ENCODE results near the gene STARD8.
"Not testable (repeated sequence)": the region's sequence is repeated elsewhere in the genome, so short reads cannot be mapped to it uniquely, and the experiment has no call there.

Gene STARD8

GRCh38 chrX:68719181-68719903 lies 71.9 kb downstream of the STARD8 start:
- FAIRE-seq = no peak

DNA sequence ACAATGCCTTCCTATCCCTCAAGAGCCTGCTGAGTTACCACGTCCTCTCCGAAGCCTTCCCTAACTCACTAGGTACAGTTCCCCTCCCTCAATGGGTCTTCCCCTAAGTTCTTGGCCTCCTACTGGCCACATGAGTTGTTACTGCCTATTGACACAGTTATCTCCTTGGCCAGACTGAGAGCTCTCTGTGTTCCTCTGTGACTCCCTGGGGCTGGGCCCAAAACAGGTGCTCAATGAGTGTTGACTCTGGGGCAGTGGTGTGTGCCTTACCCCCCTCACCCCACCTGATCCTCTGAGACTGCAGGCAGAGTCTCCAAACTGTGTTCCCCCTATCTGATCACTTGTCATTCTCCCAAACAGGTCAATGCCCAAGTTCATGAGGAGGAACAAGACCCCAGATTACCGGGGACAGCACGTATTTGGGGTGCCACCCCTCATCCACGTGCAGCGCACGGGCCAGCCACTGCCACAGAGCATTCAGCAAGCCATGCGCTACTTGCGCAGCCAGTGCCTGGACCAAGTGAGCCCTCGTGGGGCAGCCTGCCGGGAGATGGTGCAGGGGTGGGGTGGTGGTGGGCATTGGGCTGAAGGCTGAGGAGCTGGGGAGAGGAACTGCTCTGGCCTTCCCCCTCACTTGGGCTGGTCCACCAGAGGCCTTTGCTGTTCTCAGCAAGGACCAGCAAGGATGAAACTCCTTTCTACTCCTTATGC lies 72.6 kb downstream of the STARD8 start:
- FAIRE-seq = no peak

- no peak for FAIRE-seq
Observed at GRCh38 chrX:68720851-68721250, 73.4 kb downstream of the STARD8 start.

DNA sequence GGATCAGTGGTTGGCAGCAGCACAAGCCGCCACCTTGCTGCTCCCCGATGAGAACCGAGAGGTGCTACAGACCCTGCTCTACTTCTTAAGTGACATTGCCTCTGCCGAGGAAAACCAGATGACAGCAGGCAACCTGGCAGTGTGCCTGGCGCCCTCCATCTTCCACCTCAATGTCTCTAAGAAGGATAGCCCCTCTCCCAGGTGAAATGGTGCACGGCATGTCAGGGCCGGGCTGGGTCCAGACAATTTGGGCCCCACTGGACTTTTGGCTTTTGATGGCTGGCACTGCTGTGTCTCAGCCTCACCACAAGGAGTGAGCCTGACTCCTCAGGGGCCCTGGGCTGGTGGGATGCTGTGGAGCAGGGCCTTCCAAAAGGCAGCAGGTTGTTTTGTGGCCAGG lies 74.1 kb downstream of the STARD8 start:
- no peak for FAIRE-seq

DNA sequence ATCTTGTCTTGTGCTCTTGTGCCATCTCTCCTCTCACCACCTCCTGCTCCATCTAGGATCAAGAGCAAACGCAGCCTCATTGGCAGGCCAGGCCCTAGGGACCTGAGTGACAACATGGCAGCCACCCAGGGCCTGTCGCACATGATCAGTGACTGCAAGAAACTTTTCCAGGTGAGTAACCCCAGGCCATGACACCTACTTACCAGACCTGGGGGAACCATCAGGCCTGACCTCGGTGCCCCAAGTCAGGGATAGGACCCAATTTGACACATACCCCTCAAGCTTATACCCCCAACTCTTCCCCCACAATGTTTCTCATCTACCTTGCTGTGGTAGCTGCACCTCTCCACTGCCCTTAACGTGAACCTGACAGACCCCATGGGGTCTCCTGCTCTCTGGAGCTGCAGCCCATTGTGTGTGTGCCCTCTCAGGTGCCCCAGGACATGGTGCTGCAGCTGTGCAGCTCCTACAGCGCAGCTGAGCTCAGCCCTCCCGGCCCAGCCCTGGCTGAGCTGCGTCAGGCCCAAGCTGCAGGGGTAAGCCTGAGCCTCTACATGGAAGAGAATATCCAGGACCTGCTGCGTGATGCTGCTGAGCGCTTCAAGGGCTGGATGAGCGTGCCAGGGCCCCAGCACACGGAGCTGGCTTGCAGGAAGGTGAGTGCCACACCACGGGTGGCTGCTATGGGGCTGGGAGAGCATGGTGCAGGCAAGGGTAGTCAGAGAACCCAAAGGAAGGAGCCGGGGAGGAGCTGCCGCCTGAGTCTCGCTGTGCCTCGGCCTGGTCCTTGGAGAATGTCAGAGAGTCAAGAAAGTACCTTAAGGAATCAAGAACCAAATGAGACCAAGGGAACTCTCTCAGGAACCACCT lies 74.8 kb downstream of the STARD8 start:
- FAIRE-seq = no peak

DNA sequence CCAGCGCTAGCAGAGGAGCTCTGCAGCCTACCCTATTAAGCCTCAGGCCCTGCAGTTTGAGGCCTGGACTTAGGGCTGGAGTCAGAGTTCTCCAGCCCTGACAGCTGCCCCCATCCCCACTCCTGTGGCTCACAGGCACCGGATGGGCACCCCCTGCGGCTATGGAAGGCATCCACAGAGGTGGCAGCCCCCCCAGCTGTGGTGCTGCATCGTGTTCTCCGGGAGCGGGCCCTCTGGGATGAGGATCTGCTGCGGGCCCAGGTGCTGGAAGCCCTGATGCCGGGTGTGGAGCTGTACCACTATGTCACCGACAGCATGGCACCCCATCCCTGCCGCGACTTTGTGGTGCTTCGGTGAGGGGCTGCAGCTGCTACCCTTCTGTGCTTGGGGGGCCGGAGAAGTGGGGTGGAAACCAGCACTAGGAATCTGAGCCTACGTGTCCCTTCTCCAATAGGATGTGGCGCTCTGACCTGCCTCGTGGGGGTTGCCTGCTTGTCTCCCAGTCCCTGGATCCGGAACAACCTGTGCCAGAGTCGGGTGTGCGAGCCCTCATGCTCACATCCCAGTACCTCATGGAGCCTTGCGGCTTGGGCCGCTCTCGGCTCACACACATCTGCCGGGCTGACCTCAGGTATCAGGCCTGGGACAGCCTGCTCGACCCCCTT lies 76.2 kb downstream of the STARD8 start:
- FAIRE-seq = no peak

- no peak for FAIRE-seq
Observed at GRCh38 chrX:68724531-68725020, 77.1 kb downstream of the STARD8 start.

DNA sequence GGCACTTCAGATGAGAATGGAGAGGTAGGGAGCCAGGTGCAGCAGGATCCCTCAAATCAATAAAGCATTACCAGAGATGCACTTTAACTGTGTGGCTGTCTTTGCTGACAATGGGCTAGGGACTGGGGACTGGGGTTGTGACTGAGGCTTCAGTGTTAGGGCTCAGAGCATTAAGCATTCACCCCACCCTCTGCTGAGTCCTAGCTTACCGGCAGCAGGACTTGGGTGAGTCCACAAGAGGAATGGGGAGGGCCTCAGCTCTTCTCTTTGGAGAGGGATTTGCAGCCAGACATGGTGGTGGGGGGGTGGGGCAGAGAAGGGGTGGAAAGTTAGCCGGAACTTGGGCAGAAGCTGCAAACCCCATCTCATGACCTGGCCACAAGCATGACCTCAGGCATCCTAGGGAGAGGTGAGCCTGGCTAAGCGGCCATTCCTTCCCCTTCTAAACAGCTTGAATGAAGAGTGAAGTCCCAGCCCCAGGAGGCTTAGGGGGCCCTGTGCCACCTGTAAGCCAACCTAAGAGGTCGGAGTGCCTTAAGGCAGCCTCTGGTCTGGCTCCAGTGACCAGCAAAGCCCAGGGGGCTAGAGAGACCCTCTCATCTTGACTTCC lies 78.4 kb downstream of the STARD8 start:
- FAIRE-seq = no peak

GRCh38 chrX:68726366-68726765 lies 78.9 kb downstream of the STARD8 start:
- no peak for FAIRE-seq

GRCh38 chrX:68727696-68728095 lies 80.2 kb downstream of the STARD8 start:
- FAIRE-seq = no peak

DNA sequence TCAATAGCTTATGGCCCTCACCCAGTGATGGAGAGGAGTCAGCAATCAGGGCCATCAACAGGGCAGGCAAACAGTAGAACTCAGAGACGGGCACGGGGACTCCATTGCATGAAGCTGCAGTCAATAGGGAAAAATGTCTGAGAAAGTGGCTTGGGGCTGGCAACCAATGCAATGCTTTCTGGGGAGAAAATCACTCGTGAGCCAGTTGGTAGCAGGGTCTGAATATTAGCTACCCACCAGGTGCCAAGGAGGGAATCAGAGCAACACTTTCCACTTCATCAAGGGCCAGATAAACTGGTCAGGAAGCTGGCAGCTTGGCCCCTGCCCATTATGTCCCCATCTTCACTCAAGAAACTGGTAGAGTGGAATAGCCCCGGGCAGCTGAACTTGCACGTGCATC lies 80.7 kb downstream of the STARD8 start:
- no peak for FAIRE-seq

DNA sequence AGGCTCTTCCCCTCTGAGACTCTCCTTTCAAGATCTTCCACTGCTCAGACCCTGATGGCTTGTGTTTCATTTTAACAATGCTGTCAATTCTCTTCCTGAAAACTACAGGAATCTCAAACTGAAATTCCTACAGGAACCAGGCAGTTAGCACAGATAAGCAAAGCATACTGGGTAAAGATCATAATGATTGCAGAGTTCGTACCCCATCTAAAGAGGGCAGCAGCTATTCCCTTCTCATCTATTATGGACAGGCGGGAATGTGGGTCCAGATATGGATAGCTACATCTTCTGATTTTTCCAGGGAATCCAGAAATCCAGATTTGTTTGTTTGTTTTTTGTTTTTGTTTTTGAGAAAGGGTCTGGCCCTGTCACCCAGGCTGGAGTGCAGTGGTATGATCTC lies 83.8 kb downstream of the STARD8 start:
- no peak for FAIRE-seq

GRCh38 chrX:68732906-68733493 lies 85.5 kb downstream of the STARD8 start:
- FAIRE-seq = no peak

DNA sequence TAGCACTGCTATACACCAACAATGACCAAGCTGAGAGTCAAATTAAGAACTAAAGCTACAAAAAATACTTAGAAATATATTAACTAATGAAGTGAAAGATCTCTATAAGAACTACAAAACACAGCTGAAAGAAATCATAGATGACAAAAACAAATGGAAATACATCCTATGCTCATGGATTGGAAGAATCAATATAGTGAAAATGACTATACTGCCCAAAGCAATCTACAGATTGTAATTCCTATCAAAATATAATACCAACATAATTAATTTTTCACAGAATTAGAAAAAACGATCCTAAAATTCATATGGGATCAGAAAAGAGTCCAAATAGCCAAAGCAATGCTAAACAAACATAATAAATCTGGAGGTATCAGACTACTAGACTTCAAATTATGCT lies 87.8 kb downstream of the STARD8 start:
- no peak for FAIRE-seq

DNA sequence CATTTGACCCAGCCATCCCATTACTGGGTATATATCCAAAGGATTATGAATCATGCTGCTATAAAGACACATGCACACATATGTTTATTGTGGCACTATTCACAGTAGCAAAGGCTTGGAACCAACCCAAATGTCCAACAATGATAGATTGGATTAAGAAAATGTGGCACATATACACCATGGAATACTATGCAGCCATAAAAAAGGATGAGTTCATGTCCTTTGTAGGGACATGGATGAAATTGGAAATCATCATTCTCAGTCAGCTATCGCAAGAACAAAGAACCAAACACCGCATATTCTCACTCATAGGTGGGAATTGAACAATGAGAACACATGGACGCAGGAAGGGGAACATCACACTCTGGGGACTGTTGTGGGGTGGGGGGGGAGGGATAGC lies 94.4 kb downstream of the STARD8 start:
- FAIRE-seq = not testable (repeated sequence)

GRCh38 chrX:68743754-68744153 lies 96.3 kb downstream of the STARD8 start:
- FAIRE-seq = no peak

- no peak for FAIRE-seq
Observed at GRCh38 chrX:68746988-68747387, 99.5 kb downstream of the STARD8 start.

DNA sequence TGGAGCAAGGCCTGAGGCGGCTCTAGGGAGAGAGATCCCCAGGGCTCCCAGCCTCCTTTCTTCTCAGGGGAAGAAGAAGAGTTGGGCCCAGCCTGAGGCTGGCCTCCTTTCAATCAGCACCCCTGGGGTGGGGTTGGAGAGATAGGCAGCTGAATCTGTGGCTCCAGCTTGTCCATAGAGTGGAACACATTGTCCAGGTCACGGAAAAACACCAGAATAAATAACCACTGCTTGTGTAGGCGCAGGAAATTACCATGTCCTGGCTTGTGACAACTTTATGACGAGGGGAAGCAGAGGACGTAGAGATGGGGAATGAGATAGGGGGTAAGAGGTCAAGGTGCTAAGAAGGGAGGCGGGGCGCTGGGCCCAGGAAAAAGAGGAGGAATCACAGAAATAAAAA lies 100.6 kb downstream of the STARD8 start:
- FAIRE-seq = no peak

GRCh38 chrX:68749426-68749825 lies 102.0 kb downstream of the STARD8 start:
- no peak for FAIRE-seq

- no peak for FAIRE-seq
Observed at GRCh38 chrX:68750316-68750715, 102.8 kb downstream of the STARD8 start.

DNA sequence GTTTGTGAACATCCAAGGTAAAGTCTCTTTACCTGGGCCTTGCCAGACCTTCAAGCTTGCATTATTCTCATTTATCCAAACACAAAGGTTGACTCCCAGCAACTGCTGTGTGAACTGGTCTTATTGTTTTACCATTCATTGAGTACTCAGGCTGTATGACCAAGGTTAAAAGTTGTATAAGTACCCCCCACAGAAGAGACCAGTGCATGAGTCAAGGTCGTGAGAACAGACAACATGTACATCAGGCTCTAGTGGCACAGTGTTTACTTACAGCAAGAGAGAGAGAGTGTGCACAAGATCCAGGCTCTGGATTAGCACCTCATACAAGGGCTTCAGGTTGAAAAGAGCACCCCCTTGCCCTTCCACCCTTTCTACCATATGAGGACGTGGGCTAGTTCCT lies 103.9 kb downstream of the STARD8 start:
- no peak for FAIRE-seq

- no peak for FAIRE-seq
Observed at GRCh38 chrX:68753218-68753617, 105.8 kb downstream of the STARD8 start.
